Osteoblast (primary cell): ENCODE data around the gene OAS2. TPM values are rescaled to one million over a fixed set of nuclear protein-coding genes. Genes with fewer than 3 reads are reported as not detected.
A peak's percentile ranks its signal among the peaks of the same experiment; 100 is the strongest.

Source experiments
- DNase-seq: peaks from one replicate; pipeline ENCODE4 v3.0.0; 2011; ENCODE audit warnings: low spot score, mixed read lengths; ENCODE audit not compliant: insufficient read length; ENCODE audit errors: missing footprints
- H2AFZ ChIP-seq: 2 replicates; pipeline ENCODE4 v1.6.0; 2011; ENCODE audit warnings: mild to moderate bottlenecking, low read length
- H3K27ac ChIP-seq: 2 replicates; pipeline ENCODE4 v1.5.1; 2011; ENCODE audit warnings: mild to moderate bottlenecking, low read depth, low read length, moderate library complexity
- H3K27me3 ChIP-seq: 2 replicates; pipeline ENCODE4 v1.6.0; 2012; ENCODE audit warnings: mild to moderate bottlenecking, control low read depth, inconsistent platforms, low read length, moderate library complexity; ENCODE audit not compliant: insufficient read depth
- H3K36me3 ChIP-seq: 2 replicates; pipeline ENCODE4 v1.5.1; 2011; ENCODE audit warnings: mild to moderate bottlenecking, low read length, control low read depth, moderate library complexity; ENCODE audit not compliant: insufficient read depth
- H3K4me1 ChIP-seq: 2 replicates; pipeline ENCODE4 v1.5.1; 2011; ENCODE audit warnings: mild to moderate bottlenecking, low read length, control low read depth, moderate library complexity; ENCODE audit not compliant: insufficient read depth
- H3K4me2 ChIP-seq: 2 replicates; pipeline ENCODE4 v1.6.0; 2011; ENCODE audit warnings: mild to moderate bottlenecking, low read length; ENCODE audit not compliant: insufficient read depth
- H3K4me3 ChIP-seq: fragments of 200-600 bp; sonication (generic); 3 replicates; pipeline ENCODE4 v1.5.1; 2012; ENCODE audit warnings: mild to moderate bottlenecking, low read length, inconsistent platforms; ENCODE audit not compliant: insufficient read depth
- H3K79me2 ChIP-seq: 2 replicates; pipeline ENCODE4 v1.6.0; 2012; ENCODE audit warnings: mild to moderate bottlenecking, low read length, control low read depth, inconsistent platforms; ENCODE audit not compliant: insufficient read depth
- H3K9me3 ChIP-seq: 2 replicates; pipeline ENCODE4 v1.5.1; 2011; ENCODE audit warnings: low read depth, low read length, control low read depth
- H4K20me1 ChIP-seq: 2 replicates; pipeline ENCODE4 v1.6.0; 2012; ENCODE audit warnings: mild to moderate bottlenecking, low read length, control low read depth; ENCODE audit not compliant: insufficient read depth
- CTCF ChIP-seq: IDR thresholded peaks from 2 replicates; pipeline ENCODE4 v1.5.1; 2011; ENCODE audit warnings: mild to moderate bottlenecking, low read depth, low read length, moderate library complexity; ENCODE audit errors: extremely low read depth
- total RNA-seq: library from RNA; depleted of rRNA; stranded (reverse); fragments of >200 nt; gene quantifications from 2 replicates; pipeline ENCODE4 v1.2.3, GENCODE V29; 2012

OAS2 gene
- total RNA-seq, 1 donor, result 18.1 TPM

GRCh38 chr12:113021500-113021899 is 43.2 kb downstream of the OAS2 start:
- H3K27me3 ChIP-seq, result no peaks in the 10 kb centered on the region
- no peaks in the 10 kb centered on the region for H3K79me2 ChIP-seq
- DNase-seq, result no peak
- no peak overlapping the region for H3K4me2 ChIP-seq
- no peaks in the 10 kb centered on the region for H4K20me1 ChIP-seq
- TF ChIP-seq CTCF, result no peak
- no peak overlapping the region for H2AFZ ChIP-seq
- no peaks in the 10 kb centered on the region for H3K36me3 ChIP-seq
- H3K27ac ChIP-seq, result no peak overlapping the region
- H3K4me3 ChIP-seq, result no peak overlapping the region
- H3K4me1 ChIP-seq, result peaks cover 8% of the 10 kb centered on the region
- no peaks in the 10 kb centered on the region for H3K9me3 ChIP-seq

- Histone ChIP-seq H3K36me3 (no peaks in the 10 kb centered on the region), H2AFZ (no peak overlapping the region), H3K4me1 (peaks cover 8% of the 10 kb centered on the region), H3K27ac (no peak overlapping the region), H4K20me1 (no peaks in the 10 kb centered on the region), H3K27me3 (no peaks in the 10 kb centered on the region), H3K4me3 (no peak overlapping the region), H3K4me2 (no peak overlapping the region), H3K79me2 (no peaks in the 10 kb centered on the region), H3K9me3 (no peaks in the 10 kb centered on the region)
- no peak for DNase-seq
- no peak for TF ChIP-seq CTCF
Measured at GRCh38 chr12:113022563-113023297, 44.4 kb downstream of the OAS2 start.

GRCh38 chr12:113027726-113028125 is 49.4 kb downstream of the OAS2 start:
- no peak for TF ChIP-seq CTCF
- no peak overlapping the region for H3K4me2 ChIP-seq
- no peaks in the 10 kb centered on the region for H3K9me3 ChIP-seq
- no peak overlapping the region for H3K27ac ChIP-seq
- H3K4me3 ChIP-seq, result no peak overlapping the region
- no peaks in the 10 kb centered on the region for H4K20me1 ChIP-seq
- H3K27me3 ChIP-seq, result no peaks in the 10 kb centered on the region
- H3K79me2 ChIP-seq, result no peaks in the 10 kb centered on the region
- H2AFZ ChIP-seq, result no peak overlapping the region
- no peaks in the 10 kb centered on the region for H3K36me3 ChIP-seq
- DNase-seq, result no peak
- H3K4me1 ChIP-seq, result no peaks in the 10 kb centered on the region

GRCh38 chr12:113030875-113031525 is 52.7 kb downstream of the OAS2 start:
- peak; percentile 71 for TF ChIP-seq CTCF
- Histone ChIP-seq H3K36me3 (no peaks in the 10 kb centered on the region), H3K4me2 (no peak overlapping the region), H3K27ac (no peak overlapping the region), H4K20me1 (no peaks in the 10 kb centered on the region), H3K4me3 (no peak overlapping the region), H3K27me3 (no peaks in the 10 kb centered on the region), H3K9me3 (no peaks in the 10 kb centered on the region), H3K79me2 (no peaks in the 10 kb centered on the region), H2AFZ (no peak overlapping the region), H3K4me1 (no peaks in the 10 kb centered on the region)
- DNase-seq, result no peak
